HCT116 (cell line): Measurements from ENCODE around the gene COX7A1.

Experiments
- ATF3 ChIP-seq: IDR thresholded peaks from 2 replicates; pipeline ENCODE4 v1.6.1; 2012
- CTCF ChIP-seq, 3 experiments: fragments of 200-600 bp in 1 of 3; sonication (generic) in 1 of 3; IDR thresholded peaks in 2 of 3; conservative IDR thresholded peaks in 1 of 3; 2 replicates each; pipeline ENCODE4 v1.5.1; 2012 to 2017; ENCODE audit warnings: low read depth in 2 of 3, low read length in 2 of 3, antibody characterized with exemption in 1 of 3, borderline replicate concordance in 1 of 3, control low read depth in 1 of 3, mild to moderate bottlenecking in 1 of 3, mixed read lengths in 1 of 3, mixed run types in 1 of 3, moderate library complexity in 1 of 3; ENCODE audit not compliant: insufficient read depth in 1 of 3
- EGR1 ChIP-seq: IDR thresholded peaks from 2 replicates; pipeline ENCODE4 v1.6.1; 2012; ENCODE audit warnings: low read depth
- EZH2 ChIP-seq: fragments of 200-600 bp; sonication (generic); IDR thresholded peaks from 2 replicates; pipeline ENCODE4 v1.6.1; 2017; ENCODE audit warnings: antibody characterized with exemption, mixed run types
- EZH2phosphoT487 ChIP-seq: fragments of 200-600 bp; IDR thresholded peaks from 2 replicates; pipeline ENCODE4 v1.6.1; 2018; ENCODE audit warnings: antibody characterized with exemption, borderline replicate concordance
- JUND ChIP-seq: IDR thresholded peaks from 2 replicates; pipeline ENCODE4 v1.6.1; 2012
- POLR2A ChIP-seq: IDR thresholded peaks from 2 replicates; pipeline ENCODE4 v1.7.0; 2011; ENCODE audit warnings: borderline replicate concordance; ENCODE audit not compliant: insufficient read depth, insufficient read length; ENCODE audit errors: extremely low read depth
- POLR2AphosphoS5 ChIP-seq: IDR thresholded peaks from 2 replicates; pipeline ENCODE4 v1.6.1; 2011; ENCODE audit warnings: mild to moderate bottlenecking, low read depth, low read length, moderate library complexity
- RAD21 ChIP-seq: IDR thresholded peaks from 2 replicates; pipeline ENCODE4 v1.6.1; 2012; ENCODE audit warnings: low read depth, mild to moderate bottlenecking
- SRF ChIP-seq: IDR thresholded peaks from 2 replicates; pipeline ENCODE4 v1.6.1; 2012; ENCODE audit warnings: low read depth
- YY1 ChIP-seq: IDR thresholded peaks from 2 replicates; pipeline ENCODE4 v1.6.1; 2011; ENCODE audit warnings: low read length, low read depth, moderate library complexity, mild to moderate bottlenecking; ENCODE audit not compliant: insufficient replicate concordance; ENCODE audit errors: extremely low read depth

GRCh38 chr19:36128392-36128736, 23.9 kb downstream of the COX7A1 start:
- TF ChIP-seq EZH2 (no peak), ATF3 (no peak), JUND (no peak), POLR2A (no peak), CTCF (IDR thresholded peaks at IDR 0.05 in 2 of 3, conservative IDR thresholded peaks at IDR 0.05 in 1 of 3; ENCODE audit: borderline replicate concordance in 1 of 3, insufficient read depth in 1 of 3, low read depth in 2 of 3, low read length in 2 of 3) (no peak), EZH2phosphoT487 (no peak), EGR1 (peak; percentile 28; the same call in 1 of the 2 replicates), SRF (no peak), POLR2AphosphoS5 (no peak), YY1 (no peak), RAD21 (no peak)
